Epidermal melanocyte (primary cell): ENCODE results near the gene PEPD.
"Not testable (repeated sequence)": the region's sequence is repeated elsewhere in the genome, so short reads cannot be mapped to it uniquely, and the experiment has no call there.

ENCODE experiments used
- DNase-seq: peaks from one replicate; pipeline ENCODE4 v3.0.0; 2011; ENCODE audit warnings: low spot score; ENCODE audit not compliant: insufficient read length

Gene PEPD

DNA sequence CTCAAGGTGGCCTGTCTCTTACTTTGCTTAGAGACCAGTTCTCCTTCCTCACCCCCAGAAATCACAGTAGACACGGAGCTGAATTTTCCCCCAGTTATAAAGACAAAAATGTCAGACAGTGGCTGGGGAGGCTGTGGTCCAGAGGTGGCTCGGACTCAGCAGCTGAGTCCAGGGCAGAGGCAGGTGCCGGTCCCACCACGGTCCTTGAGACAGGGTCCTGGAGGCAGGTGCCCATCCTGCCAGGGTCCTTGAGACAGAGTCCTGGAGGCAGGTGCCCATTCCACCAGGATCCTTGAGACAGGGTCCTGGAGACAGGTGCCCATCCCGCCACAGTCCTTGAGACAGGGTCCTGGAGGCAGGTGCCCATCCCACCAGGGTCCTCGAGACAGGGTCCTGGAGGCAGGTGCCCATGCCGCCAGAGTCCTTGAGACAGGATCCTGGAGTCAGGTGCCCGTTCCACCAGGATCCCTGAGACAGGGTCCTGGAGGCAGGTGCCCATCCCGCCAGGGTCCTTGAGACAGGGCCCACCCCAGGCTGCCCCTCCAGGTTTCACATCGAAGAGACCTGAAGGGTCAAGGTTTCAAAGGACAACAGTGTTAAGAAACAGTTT lies 23.1 kb downstream of the PEPD start:
- DNase-seq = no peak

DNA sequence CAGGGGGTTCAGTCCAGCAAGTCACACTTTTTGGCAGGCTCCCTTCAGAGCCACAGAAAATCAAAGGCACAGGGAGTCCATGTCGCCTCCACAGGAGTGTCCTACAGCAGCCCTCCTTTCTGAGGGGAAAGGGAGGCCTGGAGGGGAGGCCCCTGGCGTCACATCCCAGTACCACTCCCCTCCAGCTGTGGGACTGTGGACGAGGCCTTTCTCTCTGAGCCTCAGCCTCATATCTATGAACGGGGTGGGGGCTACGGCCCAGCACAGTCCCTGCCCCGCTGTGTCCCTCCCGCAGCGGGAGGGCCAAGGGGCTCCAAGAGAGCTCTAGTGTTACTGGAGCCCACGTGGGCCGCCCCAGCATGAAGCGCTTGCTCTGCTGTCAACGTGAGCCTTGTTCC lies 23.8 kb downstream of the PEPD start:
- DNase-seq = no peak

GRCh38 chr19:33497131-33497777 lies 24.3 kb downstream of the PEPD start:
- no peak for DNase-seq

DNA sequence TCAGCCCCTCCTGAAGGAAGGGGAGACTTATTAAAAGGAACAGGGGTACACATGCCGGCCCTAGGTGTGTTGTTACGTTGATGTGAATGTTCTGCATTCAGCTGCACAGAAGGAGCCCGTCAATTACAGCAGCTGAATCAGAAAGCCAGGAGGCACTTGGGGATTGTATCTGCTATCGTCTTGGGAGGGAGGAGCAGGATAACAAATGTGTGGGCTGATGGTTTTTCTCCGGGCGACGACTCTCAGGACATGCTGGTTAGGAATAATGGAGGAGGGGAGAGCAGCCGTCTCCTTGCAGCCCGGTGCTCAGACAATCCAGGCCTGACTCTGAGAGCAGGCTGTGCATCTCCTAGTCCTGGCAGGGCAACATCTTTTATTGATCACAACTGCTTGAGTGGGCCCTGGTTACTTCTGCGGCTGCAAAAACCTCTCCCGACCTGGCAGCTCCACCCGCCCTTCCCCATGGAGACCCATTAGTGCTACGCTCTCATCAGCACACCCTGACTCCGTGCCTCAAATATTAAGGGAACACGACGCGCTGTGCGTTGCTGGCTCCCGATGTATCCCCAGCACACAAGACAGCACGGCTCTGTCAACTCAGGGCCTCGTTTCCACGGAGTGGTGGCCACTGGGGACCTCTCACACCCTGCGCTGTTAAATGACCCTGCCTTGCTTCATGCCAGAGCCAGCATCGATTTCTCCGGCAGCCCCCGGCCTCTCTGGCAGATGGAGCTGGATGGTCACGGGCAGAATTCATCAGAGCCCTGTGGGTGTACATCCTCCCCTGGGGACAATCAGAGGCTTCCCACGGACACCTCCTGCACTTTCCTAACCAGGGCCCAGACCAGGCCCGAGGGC lies 25.3 kb downstream of the PEPD start:
- DNase-seq = no peak

DNA sequence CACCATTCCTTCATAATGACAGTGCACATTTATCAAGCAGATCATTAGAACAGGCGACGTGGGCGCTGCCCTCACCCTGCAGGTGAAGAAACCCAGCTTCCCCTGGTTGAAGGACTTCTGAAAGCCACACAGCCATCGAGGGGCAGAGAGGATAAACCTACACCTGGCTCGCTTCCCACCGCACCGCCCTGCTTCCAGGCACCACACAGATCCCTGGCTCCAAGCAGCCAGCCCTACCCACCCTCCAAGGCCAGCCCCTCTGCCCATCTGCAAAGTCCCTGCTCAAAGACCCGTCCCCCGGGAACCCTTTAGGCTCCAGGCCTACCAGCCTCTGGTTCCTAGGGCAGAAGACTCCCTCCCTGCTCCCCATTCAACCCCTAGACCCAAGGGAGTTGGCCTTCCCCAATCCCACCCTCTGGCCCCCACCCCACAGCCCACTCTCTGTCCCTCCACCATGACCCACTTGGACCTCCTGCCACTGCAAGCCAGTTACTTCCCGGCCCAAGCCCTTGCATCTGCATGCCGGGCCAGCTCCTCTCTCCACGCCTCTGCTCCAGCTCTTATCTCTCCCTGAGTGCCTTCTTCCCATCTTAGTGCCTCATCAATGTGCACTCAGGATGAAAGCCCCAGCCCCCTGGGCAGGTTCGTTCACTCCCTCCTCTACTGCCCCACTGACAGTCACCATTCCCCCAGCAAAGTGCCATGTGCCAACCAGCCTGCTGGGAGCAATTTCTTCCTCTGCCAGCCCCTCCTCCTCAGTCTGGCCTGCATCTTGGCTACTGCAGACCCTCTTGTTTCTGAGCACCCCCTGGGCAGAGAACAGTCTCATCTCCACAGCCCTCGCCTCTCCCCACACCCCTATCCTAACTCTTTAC lies 28.0 kb downstream of the PEPD start:
- DNase-seq = no peak

DNA sequence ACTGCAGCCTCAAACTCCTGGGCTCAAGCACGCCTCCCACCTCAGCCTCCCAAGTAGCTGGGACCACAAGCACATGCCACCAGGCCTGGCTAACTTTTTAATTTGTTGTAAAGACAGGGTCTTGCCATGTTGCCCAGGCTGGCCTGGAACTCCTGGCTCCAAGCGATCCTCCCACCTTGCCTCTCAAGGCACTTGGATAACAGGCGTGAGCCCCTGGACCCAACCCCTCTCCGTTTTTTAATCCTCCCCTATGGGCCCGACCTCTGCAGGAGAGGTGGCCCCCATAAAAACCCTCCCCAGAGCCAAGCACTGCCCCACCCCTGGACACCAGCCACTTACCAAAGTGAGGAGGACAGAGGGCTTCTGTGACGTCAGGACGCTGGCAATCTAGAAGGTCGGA lies 28.6 kb downstream of the PEPD start:
- no peak for DNase-seq

- no peak for DNase-seq
Measured at GRCh38 chr19:33492090-33492489, 29.5 kb downstream of the PEPD start.

- not testable (repeated sequence) for DNase-seq
Measured at GRCh38 chr19:33490596-33490995, 31.0 kb downstream of the PEPD start.

DNA sequence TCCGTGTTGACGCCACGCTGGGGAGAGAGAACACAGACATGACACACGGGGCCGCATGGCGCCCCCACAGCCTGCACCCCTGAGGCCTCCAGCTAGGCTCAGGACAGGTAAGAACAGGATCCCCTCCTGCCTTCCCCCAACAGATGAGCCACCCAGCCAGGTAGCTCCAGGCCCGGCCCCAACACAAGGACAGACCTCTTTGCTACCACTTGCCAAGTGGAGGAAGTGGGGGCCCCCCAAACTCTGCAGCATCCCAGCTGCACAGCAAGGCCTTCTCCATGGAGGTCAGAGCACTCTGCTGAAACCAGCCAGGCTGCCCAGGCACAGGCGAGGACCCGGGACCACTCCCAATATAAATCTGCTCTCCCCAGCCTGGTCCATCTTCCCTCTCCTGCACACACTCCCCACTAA lies 31.5 kb downstream of the PEPD start:
- no peak for DNase-seq

- no peak for DNase-seq
Measured at GRCh38 chr19:33488826-33489225, 32.8 kb downstream of the PEPD start.

DNA sequence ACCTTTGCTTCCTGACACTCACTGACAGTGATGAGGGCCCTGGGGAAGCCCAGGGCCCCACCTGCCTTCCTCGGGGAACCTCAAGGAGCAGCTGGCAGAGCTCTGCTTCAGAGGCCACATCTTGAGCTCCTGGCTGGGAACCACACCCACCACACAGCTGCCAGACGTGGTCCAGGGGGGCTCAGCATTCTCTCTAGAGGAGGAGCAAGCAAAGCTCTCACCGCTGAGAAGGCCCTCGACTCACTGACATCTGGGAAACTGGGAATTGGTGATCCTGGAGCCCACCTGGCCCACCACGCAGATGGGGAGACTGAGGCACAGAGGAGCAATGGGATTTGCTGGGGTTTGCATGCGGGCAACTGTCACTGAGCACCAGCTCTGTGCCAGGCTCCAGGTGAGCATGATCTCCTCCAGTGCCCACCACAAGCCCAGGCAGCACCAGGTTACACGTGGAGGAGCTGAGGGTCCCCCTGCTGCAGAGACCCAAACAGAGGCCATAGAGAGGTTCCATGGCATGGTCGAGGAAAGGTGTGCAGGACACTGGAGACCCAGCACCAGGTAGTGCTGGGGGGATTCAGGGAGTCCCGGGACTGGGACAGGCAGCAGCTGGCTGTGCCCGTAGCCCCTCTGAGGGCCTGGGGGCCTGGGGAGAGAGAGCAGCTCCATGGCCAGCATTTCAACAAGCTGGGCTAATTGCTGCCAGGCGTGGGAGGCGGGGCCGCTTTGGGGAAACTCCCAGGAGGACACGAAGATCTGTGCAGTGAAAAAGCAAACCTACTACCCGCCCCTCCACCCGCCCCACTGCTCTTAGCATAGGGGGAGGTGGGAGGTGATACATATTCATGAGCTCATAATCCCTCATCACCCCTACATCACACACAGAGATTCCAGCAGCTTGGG lies 33.4 kb downstream of the PEPD start:
- no peak for DNase-seq

- no peak for DNase-seq
Measured at GRCh38 chr19:33486936-33487811, 34.4 kb downstream of the PEPD start.

DNA sequence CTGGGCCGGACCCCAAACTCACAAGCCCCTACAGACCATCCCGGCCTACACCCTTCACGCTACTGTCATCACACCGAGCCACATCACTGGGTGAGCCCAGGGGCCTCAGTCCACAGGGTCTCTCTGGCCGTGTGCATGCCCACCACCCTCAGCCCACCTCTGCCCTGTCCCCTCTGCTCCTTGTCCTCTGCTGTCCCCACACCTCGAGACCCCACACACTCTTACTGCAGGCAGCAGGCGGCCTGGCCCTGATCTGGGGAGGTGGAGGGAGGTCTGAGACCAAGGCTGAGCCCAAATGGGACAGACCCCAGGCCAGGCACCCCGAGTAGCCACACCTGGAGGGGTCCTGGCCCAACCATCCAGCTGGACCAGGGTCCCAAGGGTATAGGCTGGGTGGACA lies 35.2 kb downstream of the PEPD start:
- DNase-seq = no peak

- no peak for DNase-seq
Measured at GRCh38 chr19:33484226-33484774, 37.3 kb downstream of the PEPD start.

- DNase-seq = no peak
Measured at GRCh38 chr19:33482476-33482875, 39.1 kb downstream of the PEPD start.

- no peak for DNase-seq
Measured at GRCh38 chr19:33481863-33482262, 39.7 kb downstream of the PEPD start.

DNA sequence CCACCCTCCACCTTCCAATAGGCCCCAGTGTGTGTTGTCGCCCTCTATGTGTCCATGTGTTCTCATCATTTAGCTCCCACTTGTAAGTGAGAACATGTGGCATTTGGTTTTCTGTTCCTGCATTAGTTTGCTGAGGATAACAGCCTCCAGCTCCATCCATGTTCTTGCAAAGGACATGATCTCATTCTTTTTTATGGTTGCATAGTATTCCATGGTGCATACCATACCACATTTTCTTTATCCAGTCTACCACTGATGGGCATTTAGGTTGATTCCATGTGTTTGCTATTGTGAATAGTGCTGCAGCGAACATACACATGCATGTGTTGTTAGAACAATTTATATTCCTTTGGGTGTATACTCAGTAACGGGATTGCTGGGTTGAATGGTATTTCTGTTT lies 42.0 kb downstream of the PEPD start:
- DNase-seq = not testable (repeated sequence)

DNA sequence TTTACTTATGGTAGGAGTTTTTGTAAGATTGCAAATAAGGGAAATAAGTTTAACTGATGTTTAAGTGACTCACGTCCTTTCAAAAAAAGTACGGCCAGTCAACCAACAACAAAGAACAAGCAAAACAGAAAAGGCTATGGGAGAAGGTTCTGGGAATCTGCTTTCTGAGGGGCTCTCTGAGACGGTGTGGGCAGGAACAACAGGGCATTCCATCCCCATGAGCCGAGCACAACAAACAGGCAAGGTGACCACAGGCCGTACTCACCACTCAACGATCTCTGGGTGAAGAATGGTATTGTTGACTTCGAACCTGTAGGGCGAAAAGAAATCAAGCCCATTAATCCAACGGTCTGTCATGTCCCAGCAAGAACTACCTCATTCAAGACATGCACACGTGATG lies 43.8 kb downstream of the PEPD start:
- no peak for DNase-seq

GRCh38 chr19:33476151-33476707 lies 45.4 kb downstream of the PEPD start:
- DNase-seq = no peak
